CD4-positive, alpha-beta T cell treated with Interleukin-15 for 4 hours (primary cell): ENCODE data around the gene RXRA.
A peak's percentile ranks its signal among the peaks of the same experiment; 100 is the strongest.

Experiments
- DNase-seq: peaks from one replicate; pipeline ENCODE4 v3.0.0-alpha.2; 2020; ENCODE audit warnings: low spot score

RXRA gene

DNA sequence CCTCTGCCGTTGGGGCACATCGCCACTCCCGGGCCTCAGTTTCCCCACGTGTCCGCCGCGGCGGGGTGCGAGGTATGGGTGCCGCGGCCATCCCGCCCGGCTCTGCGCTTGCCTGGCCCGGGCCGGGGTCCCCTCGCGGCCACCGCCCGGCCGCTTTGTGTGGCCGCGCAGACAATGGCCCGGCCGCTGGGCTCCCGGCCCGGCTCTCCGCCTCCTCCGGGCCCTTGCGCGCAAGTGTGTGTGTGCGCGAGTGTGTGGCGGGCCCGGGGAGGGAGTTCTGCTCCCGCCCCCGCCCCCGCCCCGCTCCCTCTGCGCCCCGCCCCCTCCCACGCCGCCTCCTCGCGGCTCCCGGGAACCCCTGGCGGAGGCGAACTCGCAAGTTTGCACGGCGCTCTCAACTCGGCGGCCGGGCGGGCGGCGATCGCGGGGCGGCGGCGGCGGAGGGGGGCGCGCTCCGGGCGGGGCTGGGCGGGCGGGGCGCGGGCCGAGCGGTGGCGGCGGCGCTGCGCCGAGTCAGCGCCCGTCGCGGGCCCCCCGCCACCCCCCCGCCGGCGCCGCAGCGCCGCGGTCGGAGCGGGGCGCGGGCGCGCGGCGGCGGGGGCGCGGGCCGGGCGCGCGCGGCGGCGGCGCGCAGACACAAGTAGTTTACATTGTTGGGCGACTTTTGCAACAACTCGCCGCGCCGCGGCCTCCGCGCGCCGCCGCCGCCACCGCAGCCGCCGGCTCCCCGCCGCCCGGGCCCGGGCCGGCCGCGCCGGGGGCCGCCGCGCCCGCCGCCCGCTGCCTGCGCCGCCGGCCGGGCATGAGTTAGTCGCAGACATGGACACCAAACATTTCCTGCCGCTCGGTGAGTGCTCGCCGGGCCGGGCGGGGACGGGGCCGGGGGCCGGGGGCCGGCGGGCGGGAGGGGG lies at the start of gene RXRA:
Gene RXRA, plus strand, starts transcription at position 643 of the 911 bp plus-strand sequence. Its CDS starts 177 bp downstream, at position 820.
- peak; percentile 80 for DNase-seq

DNA sequence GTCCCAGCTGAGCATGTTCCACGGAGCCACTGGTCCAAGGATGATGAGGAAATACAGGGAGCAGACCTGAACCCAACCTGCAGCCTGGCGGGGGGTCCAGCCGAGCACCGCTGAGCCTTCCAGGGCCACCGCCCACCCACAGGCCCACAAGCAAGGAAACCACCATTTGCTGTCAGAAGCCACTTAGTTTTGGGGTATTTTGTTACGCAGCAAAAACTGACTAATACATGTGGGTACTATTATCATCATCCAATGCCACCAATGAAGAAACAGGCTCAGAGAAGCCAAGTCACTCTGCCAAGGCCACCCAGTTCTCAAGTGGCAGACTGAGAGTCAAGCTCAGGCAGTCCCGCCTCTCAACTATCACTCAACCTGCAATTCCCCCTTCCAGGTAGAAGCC lies 48.0 kb upstream of the RXRA start:
- DNase-seq, result no peak

DNA sequence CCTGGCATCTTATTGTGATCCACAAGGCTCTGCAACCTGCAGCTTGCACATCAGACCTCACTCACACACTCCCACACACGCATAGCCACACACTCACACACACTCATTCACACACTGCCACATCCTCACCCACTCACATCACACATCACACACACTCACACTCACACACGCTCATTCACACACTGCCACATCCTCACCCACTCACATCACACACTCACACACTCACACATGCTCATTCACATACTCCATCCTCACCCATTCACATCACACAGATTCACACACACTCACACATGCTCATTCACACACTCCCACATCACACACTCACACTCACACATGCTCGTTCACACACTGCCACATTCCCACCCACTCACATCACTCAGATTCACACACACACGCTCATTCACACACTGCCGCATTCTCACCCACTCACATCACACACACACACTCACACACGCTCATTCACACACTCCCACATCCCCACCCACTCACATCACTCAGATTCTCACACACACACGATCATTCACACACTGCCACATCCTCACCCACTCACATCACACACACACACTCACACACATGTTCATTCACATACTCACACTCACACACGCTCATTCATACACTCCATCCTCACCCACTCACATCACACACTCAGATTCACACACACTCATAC lies 47.1 kb upstream of the RXRA start:
- no peak for DNase-seq

DNA sequence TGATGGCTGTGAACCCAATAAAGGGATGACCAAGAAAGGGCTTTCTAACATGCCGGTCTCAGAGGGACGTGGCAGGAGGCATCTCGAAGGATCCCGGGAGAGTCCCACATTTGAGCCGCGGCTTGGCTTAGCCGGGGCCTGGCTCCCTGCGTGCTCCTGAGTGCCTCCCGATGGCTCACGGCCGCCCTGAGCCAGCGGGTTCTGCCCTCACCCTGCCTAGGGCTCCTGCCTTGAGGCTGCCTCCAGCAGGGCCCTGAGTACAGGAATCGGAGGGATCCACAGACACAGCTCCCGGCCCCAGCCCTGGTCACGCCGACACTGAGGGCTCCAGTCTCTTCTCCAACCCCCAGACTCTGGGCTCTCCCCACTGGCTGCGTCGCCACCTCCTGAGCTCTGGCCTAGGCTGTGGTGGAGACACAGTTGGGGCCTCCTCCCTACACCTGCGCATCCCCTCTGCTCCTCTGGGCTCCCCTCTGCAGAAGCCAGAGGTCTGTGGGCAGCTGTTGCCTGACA lies 44.1 kb upstream of the RXRA start:
- DNase-seq, result no peak

DNA sequence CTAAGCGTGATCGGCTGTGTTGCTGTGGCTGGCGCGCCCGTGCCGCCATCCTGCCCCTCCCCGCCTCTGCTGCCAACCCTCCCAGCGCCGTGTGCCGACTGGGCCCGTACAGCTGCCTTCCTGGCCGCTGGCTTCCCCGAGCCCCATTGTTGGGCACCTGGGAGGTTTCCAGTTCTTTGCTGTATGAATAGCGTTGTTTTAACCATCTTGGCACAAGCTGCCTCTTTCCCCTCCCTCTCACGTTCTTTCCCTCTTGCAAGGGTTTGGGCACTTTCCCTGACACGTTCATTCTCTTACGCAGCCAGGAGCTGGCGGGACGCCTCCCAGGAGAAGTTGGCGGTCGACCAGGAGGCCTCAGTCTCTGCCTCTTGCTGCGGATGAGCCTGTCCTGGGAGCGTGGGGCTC lies 43.1 kb upstream of the RXRA start:
- DNase-seq, result no peak

DNA sequence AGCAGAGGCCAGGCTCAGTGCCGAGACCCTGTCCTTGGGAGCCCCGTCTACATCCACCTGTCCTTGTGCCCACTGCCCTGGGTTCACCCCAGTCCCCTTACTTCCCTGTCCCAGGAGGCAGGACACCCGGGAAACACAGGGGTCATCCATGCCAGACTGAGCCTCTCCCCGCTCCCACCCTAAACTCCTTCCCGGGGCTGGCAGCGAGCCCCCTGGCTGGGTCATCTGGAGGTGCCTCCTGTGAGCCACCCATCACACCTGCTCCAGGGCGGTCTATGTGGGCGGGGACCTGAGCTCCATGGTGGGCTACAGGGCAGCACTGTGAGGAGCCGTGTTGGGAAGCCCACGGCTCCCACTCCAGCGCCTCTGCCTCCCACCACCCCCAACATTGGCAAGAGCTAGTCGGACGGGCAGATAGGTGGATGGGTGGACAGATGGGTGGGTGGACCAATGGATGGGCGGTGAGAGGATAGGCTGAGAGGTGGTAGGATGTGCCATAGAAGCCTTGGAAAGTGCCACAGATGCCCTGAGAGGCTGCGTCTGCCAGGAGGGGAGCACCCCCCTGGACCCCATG lies 42.5 kb upstream of the RXRA start:
- no peak for DNase-seq

DNA sequence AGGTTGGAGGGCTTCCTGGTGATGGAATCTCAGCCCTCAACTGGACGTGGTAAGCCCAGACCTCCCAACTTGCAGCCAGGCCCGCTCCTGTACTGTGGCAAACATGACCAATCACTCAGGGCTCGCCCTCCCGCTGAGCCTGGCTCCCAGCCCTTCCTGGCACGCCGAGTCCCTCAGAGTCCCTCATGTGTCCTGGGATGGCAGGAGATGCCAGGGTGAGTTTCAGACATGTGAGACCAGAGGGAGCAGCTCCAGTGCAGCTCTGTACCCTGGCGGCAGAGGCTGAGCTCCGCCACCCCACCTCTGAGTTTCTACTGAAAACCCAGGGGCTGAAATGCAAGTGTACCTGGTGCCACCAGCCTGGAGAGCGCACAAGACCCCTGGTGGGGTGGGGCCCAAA lies 42.0 kb upstream of the RXRA start:
- no peak for DNase-seq

DNA sequence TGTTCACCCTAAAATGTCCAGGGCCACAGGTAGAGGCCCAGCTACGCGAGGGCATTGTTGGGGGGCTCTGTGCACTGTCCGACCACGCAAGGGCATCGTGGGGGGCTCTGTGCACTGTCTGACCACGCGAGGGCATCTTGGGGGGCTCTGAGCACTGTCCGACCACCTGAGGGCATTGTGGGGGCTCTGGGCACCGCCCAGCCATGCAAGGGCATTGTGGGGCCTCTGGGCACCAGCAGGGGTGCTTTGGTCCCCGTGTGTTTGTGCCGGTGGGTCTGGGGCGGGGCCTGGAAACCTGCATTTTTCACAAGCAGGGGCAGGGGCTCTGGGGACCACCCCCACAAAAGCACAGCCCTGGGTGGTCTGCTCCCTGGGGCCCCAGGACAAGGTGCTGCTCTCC lies 41.5 kb upstream of the RXRA start:
- no peak for DNase-seq

DNA sequence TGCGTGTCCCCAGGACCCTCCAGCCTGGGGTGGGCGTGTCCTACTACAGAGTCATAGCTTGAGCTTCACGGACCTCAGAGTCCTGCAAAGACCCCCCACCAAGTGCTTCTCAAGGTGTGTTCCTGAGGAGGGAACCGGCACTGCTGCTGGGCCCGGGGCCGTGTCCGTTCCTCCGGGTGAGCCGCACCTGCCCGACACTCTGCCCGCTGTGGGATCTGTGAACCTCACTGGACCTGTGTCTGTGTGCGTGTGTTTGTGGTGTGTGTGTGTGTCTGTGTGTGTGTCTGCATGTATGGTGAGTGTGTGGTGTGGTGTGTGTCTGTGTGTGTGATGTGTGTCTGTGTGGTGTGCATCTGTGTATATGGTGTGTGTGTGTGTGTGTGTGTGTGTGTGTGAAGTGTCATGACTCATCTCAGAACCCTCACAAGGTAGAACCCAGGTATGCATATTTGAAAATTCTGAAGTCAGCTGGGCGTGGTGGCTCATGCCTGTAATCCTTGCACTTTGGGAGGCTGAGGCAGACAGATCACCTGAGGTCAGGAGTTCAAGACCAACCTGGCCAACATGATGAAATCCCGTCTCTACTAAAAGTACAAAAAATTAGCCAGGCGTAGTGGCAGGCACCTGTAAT lies 40.9 kb upstream of the RXRA start:
- no peak for DNase-seq

DNA sequence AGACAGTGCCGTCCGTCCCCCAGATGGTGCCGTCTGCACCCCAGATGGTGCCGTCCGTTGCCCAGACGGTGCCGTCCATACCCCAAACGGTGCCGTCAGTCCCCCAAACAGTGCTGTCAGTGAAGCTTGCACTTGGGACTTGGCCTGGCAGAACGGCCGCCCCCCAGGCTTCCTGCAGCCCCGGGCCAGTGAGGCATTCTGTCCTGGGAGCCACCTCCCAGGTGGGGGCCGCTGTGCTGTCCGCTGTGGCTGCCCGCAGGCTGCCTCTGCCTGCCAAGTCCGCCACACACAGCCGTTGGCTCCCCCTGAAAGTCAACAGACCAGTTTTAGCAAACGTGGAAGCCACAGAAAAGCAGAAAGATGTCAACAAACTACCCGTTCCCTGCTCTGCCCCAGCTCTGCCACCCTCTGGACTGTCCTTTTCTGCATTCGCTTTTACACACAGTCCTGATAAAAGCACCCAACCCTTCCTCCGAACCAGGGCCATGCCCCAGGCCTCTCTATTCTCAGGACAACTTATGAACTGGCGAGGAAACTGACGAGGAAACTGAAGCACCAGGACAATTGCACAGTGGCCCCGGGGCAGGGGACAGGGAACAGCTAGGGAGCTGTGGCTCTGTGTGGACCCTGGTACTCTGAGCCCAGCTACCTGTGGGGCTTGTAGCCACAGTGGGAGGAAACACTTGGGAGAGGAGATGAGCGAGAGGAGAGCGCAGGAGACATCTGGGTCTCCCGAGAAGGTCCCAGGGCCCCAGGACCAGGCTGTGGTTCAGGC lies 39.6 kb upstream of the RXRA start:
- no peak for DNase-seq

DNA sequence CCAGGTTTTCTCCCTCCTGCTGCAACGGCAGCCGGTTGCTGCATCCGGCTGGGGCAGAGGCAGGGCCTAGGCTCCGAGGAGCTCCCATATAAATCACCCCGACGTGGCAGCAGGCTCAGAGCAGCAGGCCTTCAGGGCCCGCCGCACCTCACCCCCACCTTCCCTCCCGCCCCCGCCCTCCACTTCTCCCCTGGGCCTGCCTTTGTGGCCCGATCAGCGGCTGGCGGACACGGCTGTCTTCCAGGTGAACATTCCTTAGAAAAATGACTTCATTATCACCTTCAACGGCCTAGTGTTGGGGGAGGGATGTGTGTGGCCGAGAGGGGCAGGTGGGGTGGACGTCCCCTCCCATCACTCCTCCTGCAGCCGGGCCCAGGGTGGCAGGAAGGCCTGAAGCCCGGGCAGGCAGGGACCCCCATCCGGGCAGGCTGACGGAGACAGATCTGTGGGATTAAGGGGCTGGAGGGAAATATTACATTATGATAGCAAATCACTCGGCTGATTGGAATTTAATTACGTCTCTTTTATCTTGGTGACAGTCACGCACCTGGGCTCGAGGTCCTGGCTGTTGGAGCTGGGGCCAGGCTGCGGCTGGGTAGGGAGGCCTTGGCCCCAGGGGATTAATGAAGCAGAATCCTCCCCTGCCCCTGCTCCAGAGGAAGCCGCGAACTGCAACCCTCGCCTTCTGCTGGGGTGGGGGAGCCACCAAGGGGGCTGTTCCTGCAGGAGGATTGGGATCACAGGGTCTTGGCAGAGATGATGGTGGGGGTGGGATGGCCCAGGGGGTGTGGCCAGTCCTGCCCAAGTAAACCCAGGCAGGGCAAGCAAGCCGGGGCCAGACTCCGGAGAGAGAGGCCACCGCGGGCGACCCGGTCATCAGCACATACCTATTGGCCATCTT lies 38.4 kb upstream of the RXRA start:
- DNase-seq, result no peak

DNA sequence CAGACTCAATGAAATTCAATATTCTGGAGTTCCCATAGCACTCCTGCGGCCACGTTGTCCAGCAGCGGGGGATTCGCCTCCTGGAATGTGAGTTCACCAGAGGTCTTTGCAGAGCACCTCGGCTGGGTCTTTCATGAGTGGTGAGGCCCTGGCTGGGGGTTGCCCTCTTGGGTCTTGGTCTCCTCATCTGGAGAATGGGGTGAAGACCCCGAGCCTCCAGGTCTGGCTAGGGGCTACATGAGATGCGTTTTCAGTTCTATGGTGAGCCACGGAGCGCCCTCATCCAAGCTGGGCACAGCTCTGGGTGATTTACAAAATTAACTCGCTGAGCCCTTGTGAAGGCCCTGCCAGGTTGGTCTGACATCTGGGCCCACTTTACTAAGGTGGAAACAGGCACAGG lies 37.5 kb upstream of the RXRA start:
- DNase-seq, result no peak

DNA sequence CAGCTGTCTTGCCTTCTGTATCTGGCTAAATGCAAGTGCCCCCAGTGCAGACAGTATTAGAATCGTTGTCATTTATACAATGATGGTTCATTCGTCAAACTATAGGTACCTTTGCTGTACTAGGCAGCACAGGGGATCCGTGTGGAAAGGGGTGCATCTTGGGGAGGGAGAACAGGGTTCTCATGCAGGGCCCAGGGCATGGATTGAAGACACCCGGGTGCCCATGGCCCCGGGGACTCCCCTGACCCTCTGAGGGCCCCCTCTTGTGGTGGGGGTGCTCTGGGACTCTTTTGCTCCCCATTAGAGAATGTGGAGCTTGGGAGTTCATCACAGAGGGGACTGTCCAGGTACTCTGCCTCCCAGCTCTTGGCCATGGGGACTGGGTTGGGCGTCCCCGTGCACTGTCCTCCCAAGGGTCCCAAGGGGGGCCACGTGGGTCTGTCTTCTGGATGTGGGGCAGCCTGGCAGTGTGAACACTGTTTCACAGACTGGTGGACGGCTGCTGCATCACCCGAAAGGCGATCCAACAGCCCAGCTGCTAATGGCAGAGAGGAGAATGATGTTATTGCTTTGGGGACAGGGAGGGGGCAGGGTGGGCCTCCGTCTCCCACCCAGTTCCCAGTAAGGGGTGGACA lies 36.9 kb upstream of the RXRA start:
- DNase-seq, result no peak

DNA sequence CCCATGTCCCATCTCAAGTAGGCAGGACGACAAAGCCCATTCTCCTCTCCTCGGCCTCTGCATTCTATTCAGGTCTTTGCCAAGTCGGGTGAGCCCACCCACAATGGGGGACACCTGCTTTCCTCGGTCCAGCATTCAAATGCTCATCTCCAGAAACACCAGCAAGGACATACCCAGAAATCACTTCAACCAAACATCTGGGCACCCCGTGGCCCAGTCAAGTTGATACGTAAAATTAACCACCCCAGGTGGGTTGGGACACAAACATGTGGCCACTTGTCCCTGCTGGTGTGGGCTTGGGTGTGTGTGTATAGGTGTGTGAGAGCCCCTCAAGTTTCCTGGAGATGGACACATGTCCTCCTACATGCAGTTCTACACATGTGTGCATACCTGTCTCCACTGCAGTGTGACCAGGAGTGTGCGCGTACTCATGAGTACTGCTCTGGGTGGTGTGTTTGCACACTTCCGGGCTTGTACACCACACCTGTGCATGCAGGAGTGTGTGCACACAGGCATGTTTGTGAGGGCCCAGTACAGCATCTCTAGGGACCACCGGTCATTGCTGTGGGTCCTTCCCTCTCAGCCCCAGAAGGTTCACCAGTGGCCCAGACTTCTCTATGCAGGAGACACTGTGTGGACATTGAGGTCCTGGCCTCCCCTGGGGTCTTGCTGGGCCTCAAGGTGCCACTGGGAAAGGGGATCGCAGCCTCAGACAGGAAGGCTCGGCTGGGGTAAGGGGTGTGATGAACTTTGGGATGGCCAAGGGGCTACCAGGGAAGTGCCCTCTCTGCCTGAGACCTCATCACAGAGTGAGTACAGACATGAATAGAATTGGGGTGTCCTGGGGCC lies 35.4 kb upstream of the RXRA start:
- no peak for DNase-seq

DNA sequence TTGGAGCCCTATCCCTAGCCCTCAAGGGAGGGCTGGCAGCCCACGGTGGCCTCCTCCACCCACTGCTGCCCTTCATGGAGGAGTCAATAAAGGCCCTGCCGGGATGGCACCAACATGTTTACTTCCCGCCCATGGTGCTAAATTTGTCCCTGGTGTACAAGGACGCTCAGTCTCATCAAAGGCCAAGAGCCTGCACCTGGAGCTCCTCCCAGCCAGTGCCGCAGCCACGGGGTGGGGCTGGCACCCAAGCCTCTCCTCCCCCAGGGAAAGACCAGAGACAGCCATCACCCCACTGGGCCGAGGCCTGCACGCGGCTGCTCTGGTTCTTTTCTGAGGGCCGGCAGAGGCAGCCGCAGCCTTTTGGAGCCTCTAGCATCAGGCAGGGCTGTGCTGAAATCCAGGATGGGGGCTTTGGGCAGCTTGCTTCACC lies 34.8 kb upstream of the RXRA start:
- no peak for DNase-seq

DNA sequence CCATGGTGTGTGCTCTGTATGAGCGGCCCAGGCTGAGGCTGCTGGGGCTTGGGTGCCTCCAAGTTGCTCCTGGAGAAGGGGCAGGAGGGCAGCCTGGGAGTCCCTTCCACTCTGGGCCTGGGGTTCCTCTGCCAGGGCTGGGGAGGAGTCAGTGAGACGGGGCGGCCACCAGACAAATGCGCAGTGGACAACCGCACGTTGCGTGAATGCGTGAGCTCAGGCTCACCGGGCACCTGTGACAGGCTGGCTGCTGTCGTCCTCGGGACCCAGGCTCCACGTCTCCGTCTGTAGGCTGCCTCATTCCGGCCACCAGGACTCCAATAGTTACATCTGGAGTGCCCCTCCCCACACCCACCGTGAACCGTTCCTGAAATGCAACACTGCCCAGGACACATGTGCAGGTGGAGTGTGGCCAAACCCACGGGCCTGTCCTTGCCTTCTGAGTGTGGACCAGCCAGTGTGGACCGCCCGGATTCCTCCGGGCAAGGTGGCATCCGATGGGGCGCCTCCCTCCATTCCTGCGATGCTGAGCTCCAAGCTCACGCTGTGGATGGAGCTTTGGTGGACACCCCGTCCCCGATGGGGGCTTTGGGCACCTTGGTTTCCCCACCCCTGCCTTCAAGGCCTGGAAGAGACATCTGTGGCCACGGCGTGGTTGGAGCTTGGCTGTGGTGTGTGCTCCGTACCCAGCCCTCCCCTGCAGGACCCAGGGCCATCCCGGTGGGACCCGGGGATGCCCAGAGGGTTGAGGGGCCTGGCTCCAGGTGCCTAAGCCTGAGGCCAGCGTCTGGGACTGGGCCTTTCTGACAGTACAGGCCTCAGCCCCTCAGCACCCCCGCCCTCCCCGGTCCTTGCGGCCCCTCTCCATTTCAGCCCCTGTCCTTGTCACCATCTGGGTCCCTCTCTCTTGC lies 34.0 kb upstream of the RXRA start:
- DNase-seq, result no peak

DNA sequence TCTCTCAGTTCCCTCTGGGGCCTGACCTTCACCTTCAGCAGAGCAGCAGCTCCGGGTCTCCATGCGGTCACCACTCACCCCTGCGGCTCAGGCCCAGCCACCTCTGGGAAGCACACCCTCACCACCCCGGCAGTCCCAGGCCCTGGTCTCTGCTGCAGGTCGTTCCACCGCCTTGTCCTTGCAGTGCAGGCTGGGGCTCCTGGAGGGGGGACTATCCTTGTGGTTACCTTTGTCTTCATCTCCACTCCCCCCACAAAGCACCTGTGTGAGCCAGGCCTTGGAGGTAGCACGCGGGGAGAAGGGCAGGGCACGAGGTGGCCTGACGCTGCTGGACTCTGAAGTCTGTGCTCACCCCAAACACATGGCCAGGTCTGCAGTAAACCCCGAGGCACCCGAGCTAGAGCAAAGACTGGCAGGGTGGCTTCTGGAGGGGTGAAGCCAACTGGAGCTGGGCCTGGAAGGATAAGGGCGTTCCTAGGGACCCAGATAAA lies 33.2 kb upstream of the RXRA start:
- DNase-seq, result no peak

DNA sequence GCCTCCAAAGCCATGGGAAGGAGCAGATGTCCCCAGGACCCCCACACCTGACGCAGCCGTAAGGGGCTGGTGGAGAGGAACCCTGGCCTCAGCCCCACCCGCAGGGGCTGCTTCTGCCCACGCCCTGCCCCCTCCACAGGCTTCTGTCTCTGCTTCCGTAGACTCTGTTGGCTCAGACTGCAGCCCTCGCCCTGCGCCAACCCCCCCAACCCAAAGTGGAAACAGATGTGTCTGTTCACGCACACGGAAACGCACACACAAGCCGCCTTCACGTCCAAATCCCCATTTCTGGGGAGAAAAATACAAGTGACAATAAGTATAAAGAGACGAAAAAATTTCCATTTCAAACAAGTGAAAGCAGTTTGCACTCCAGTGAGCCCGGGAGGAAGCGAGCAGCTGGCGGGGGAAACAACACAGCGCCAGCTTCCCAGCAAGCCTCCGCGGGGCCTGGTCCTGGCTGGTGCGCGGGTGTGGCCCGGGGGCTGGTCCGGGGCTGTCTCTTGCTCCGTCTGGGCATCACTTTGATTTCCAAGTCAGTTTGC lies 32.6 kb upstream of the RXRA start:
- DNase-seq, result no peak
